ENCODE results near the gene RASGRP2.

Gene RASGRP2

DNA sequence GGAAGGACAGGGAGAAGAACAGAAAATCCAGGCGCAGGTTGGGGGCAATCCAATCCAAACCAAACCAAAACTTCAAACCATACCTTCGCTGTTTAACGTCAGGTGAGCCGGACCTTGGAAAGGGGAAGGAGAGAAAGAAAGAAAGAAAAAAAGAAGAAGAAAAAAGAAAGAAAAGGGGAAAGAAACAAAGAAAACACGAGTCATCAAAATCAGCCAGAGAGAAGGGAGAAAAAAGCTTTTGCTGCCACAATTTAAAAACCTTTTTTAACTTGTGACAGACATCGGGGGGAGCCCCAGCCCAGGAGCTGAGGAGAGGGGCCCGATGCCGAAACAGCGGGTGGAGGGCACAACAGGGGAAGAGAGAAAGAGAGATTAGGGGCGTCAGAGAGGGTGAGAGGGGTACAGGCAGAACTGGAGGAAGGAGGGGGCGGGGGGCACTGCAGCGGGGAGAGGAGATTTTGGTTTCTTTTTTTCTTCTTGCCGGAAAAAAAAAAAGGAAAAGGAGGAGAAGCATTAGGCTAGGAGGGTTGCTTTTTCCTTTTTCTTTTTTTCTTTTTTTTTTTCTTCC lies 51.1 kb downstream of the RASGRP2 start:
- no peak for FAIRE-seq

DNA sequence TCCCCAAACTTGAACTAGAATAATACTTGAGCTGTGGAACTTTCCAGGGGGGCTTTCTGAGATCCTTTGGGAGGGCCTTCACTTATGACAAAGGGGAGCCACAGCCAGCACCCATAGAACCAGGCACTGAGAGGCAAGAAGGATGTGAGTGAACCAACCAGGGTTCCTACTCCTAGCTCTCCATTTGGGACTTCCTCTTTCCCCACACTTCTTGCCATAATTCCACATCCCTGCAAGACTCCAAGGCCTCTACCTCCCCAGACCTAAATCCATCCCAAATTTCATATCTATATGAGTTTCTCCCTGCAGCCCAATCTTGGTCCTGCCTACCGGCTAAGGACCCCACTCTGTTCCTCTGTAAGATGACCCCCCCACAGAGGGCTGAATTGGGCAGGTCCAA lies 52.4 kb downstream of the RASGRP2 start:
- no peak for FAIRE-seq

DNA sequence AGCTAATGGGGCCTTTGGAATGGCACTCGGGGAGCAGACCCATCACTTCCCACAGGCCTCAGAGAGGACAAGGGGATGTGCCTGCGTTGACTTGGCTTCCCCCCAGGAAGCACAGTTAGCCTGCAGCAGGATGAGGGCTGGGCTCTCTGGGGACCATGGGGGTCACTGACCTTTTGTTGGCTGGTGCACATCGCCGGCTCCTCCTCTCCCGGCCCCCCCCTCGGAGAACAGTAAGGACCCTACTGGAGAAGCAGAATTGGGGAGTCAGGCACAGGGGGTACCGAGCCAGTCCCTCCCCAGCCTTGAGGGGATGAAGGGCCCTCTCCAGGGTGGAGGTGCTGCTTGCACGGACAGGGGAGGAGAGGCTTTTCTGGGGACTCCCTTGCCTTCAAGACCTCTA lies 53.7 kb downstream of the RASGRP2 start:
- no peak for FAIRE-seq

DNA sequence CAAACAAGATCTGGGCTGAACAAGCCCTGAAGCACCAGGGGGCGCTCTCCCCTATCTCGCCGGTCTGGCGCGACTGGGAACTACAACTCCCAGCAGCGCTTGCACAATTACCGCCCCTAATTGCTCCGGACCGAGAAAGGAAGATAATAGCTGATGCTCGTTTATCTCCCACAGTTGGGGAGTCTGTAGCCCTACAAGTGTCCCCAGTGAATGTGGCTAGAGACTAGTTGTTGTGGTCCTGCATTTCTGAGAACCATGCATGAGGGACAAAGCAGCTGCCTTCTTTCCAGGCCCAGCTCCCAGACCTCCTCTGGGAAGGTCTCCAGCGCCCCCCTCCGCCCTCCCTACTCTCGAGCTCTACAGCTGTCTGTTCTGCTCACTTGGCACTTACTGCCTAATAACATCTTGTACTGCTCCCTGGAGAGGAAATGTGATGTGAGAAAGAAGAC lies 55.4 kb downstream of the RASGRP2 start:
- FAIRE-seq: no peak

DNA sequence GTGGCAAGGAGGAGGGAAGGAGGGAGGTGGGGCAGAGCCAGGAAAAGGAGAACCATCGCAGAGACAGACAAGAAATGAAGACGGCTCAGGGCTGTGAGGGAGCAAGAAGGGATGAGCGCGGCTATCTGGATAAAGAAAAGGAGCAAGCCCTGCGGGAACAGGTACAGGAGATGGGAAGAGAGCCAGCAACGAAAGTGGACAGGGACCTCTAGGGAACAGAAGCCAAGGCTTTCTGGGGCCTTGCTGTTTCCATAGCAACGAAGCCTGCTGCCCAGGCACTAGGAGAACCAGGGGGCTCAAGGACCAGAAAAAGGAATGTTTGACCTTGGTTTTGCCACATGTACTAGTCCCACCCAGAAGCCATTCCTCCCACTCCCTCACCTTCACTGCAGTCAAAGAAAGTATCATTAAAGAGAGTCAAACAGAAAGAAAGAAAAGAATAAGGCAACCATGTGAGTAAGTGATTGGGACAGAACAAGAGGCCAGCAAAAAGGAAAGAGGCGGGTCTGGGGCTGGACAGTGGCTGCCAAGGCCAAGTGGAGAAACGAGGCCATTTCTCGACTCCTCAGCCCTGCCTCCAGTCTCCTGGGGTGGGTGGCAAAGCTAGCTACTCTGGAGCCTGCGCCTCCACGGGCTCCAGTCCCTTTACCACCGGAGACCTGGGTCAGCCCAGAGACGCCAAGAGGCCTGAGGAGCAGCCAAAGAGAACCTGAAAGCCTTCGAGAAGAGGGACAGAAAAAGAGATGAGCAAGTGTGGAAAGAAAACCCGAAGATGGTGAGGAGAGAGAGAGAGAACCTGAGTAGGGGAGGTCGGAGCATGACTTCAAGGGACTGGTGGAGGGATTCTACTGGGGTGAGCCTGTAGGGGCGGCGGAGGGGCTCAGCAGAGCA lies 56.1 kb downstream of the RASGRP2 start:
- no peak for FAIRE-seq

DNA sequence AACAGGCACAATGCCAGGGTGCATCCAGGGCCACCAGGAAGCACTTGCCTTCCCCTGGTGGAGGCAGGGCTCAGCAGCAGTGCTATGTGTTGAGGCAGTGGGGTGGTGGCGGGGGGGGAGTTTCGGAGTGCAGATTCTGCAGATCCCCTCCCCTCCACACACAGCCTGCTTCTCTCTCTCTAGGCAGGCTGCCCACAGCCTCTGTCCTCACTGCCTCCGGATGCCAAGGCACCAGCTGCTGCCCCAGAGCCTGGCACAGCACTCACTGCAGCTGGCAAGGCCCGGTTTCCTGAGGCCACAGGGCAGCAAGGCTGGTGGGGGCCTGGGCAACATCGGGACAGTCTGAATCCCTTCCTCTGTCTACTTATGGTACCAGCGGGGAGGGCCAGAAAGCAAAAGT lies 56.7 kb downstream of the RASGRP2 start:
- FAIRE-seq: no peak

DNA sequence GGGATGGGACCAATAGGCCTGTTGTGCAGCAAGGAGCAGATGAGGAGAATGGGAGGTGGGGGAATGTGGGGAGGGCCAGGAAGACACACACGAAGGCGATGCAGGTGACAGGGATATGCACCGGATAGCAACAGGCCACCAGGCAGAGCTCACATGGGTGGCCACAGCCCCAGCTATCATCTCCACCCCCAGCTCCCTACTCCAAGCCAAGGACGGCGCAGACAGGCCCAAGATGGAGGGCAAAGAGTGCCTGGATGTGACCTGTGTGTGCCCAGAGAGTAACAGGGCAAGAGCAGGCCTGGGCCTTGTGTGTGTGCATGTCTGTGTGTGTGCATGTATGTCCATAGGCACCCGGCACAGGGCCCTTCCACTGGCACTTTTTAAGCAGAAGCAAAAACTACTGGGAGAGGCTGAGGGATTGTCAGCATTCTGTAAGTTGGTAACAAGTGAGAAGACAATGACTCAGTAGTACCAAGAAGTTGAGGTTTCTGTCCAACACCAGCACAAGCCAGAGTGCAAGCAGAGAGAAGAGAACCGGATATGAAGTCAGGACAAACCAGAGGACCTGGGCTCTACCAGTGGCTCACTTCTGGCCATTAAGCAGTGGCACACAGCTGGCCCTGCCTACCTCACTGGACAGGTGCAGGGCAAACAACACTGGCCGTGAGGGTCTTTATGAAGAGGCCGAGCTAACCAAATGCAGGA lies 57.3 kb downstream of the RASGRP2 start:
- no peak for FAIRE-seq

DNA sequence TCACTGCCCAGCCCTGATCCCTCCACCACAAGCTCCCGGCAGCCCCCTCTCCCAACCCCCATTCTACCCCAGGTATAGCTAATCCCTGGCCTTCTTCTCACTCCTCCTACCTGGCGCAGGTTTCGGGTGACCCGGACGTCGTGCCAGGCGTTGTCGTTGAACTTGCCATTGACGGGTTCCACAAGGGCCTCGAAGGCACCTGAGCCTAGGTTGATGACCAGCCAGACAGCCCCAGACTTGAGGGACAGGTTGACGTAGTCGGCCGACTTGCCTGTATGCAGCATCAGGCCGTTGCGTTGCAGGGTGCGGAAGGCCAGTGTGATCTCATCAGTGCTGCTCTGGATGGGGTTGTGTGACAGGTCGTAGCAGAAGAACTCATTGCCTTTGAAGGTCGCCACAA lies 58.4 kb downstream of the RASGRP2 start:
- no peak for FAIRE-seq

DNA sequence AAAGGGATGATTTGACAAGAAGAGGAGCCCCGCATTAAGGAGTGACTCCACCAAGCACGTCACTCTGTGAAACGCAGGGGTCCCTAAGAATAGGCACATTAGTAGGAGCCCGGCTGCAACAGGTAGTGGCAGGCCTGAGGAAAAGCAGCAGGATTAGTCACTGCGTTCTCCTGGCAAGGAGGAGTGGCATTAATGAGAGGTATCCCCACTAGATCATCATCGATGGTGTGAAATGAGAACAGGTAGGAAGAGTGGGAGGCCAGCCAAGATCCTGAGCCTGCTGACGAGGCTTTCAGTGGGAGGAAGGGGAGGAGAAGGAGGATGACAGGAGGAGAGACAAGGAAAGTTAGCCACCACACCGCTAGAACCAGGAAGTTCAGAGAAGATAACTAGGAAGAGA lies 59.6 kb downstream of the RASGRP2 start:
- no peak for FAIRE-seq

DNA sequence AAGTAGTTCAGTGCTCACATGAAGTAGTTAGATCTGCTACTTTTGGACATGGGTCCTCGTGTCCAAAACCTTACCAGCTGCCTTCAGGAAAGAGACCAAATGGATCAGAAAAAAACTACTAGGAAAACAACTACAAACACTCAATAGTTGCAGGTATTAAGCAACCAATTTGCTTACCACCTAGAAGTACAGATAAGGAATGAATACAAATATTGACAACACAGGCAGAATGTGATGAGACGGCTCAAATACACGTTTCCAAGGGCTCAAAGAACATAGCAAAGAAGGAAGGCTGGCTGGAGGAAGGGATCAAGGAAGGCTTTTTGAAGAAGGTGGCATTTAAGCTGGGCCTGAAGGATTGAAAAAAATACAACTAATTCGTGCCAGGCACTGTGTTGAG lies 62.8 kb downstream of the RASGRP2 start:
- no peak for FAIRE-seq

DNA sequence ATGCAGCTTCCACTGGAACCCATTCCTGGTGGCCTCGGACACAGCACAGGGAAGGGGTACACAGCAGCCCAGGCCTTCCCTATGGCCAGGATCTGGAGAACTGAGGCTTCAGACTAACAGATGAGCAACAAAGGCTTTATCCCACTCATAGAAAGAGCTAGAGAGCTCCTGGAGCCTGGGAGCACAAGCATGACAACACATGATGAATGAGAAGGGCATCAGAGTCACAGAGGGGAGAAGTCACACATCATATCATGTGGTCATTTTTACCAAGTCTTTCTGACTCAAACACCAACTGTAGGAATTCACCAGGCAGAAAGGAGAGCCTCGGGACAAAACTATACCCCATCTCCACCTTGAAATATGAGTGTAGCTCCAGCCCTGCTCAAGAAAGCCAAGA lies 64.1 kb downstream of the RASGRP2 start:
- no peak for FAIRE-seq

DNA sequence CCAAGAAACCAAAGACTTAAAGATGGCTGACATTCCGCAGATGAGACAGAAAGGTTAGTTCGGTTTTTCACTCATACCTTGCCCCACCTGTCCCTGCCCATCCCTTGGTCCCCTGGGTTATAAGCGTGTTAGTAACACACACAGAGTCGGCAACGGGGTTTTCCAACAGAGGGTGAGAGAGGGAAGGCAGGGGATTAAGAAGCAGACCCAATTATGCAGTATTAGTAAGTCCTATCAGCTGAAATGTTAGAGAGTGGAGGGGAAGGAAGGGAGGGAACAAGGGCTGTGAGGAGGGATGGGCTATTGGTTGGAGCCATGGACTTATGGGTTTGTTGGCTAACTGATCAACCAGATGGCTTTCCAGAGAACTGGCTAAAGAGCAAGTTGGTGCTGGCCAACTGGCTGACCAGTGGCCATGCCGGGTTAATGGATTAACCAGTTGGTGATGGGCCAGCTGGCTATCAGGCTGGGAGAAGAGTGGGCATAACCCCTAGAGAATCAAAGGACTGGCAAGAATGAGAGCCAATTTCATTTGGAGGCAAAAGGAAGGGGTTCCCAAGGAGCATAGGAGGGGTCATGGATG lies 66.4 kb downstream of the RASGRP2 start:
- FAIRE-seq: no peak

Measured in islet of Langerhans (tissue), 1 donor.